Measurements from ENCODE around the gene TSHZ2.
"Not testable (repeated sequence)": the region's sequence is repeated elsewhere in the genome, so short reads cannot be mapped to it uniquely, and the experiment has no call there.

TSHZ2 gene

GRCh38 chr20:53402233-53403005 lies 430.3 kb downstream of the TSHZ2 start:
- DNase-seq = no peak

- no peak for DNase-seq
Measured at GRCh38 chr20:53403029-53403428, 430.9 kb downstream of the TSHZ2 start.

GRCh38 chr20:53405139-53405538 lies 433.0 kb downstream of the TSHZ2 start:
- no peak for DNase-seq

GRCh38 chr20:53406580-53406979 lies 434.4 kb downstream of the TSHZ2 start:
- no peak for DNase-seq

GRCh38 chr20:53408691-53409446 lies 436.7 kb downstream of the TSHZ2 start:
- no peak for DNase-seq

- no peak for DNase-seq
Measured at GRCh38 chr20:53409447-53409717, 437.2 kb downstream of the TSHZ2 start.

GRCh38 chr20:53411129-53411528 lies 439.0 kb downstream of the TSHZ2 start:
- no peak for DNase-seq

GRCh38 chr20:53411891-53412290 lies 439.7 kb downstream of the TSHZ2 start:
- DNase-seq = no peak

GRCh38 chr20:53412577-53413185 lies 440.5 kb downstream of the TSHZ2 start:
- no peak for DNase-seq

GRCh38 chr20:53413186-53413631 lies 441.1 kb downstream of the TSHZ2 start:
- no peak for DNase-seq

- DNase-seq = not testable (repeated sequence)
Measured at GRCh38 chr20:53413845-53414244, 441.7 kb downstream of the TSHZ2 start.

GRCh38 chr20:53419693-53420460 lies 447.7 kb downstream of the TSHZ2 start:
- DNase-seq = no peak

- no peak for DNase-seq
Measured at GRCh38 chr20:53421343-53421742, 449.2 kb downstream of the TSHZ2 start.

GRCh38 chr20:53422039-53422438 lies 449.9 kb downstream of the TSHZ2 start:
- no peak for DNase-seq

- DNase-seq = no peak
Measured at GRCh38 chr20:53423587-53424146, 451.5 kb downstream of the TSHZ2 start.

GRCh38 chr20:53425481-53425880 lies 453.3 kb downstream of the TSHZ2 start:
- DNase-seq = no peak

- DNase-seq = no peak
Measured at GRCh38 chr20:53425941-53426340, 453.8 kb downstream of the TSHZ2 start.

GRCh38 chr20:53426766-53427312 lies 454.7 kb downstream of the TSHZ2 start:
- no peak for DNase-seq

- DNase-seq = no peak
Measured at GRCh38 chr20:53427951-53428350, 455.8 kb downstream of the TSHZ2 start.

- DNase-seq = no peak
Measured at GRCh38 chr20:53428588-53428987, 456.4 kb downstream of the TSHZ2 start.

- no peak for DNase-seq
Measured at GRCh38 chr20:53428996-53429395, 456.8 kb downstream of the TSHZ2 start.

Measured in nucleus accumbens (tissue), 56 donors.